Osteocyte (in vitro differentiated cells): ENCODE measurements around the gene USO1. TPM values are rescaled to one million over a fixed set of nuclear protein-coding genes. Genes with fewer than 3 reads are reported as not detected.
A peak's percentile ranks its signal among the peaks of the same experiment; 100 is the strongest.

Experiments used
- DNase-seq: peaks from one replicate; pipeline ENCODE4 v3.0.0; 2021; ENCODE audit warnings: mixed read lengths; ENCODE audit not compliant: unreplicated experiment; ENCODE audit errors: extremely low spot score
- H3K27ac Mint-ChIP-seq: one replicate; pipeline ENCODE4 v1.8.0; 2021; ENCODE audit warnings: mild to moderate bottlenecking, mixed read lengths; ENCODE audit not compliant: unreplicated experiment
- H3K27me3 Mint-ChIP-seq: one replicate; pipeline ENCODE4 v1.8.0; 2021; ENCODE audit warnings: mixed read lengths; ENCODE audit not compliant: unreplicated experiment
- H3K36me3 Mint-ChIP-seq: one replicate; pipeline ENCODE4 v1.8.0; 2021; ENCODE audit warnings: mixed read lengths; ENCODE audit not compliant: unreplicated experiment
- H3K4me1 Mint-ChIP-seq: one replicate; pipeline ENCODE4 v1.8.0; 2021; ENCODE audit warnings: mixed read lengths; ENCODE audit not compliant: unreplicated experiment
- H3K4me3 Mint-ChIP-seq: one replicate; pipeline ENCODE4 v1.8.0; 2021; ENCODE audit warnings: mild to moderate bottlenecking, moderate library complexity, mixed read lengths; ENCODE audit not compliant: unreplicated experiment
- H3K9me3 Mint-ChIP-seq: one replicate; pipeline ENCODE4 v1.8.0; 2021; ENCODE audit warnings: mixed read lengths; ENCODE audit not compliant: unreplicated experiment
- CTCF ChIP-seq: fragments of 200-600 bp; sonication (generic); IDR thresholded peaks from 2 replicates; pipeline ENCODE4 v1.5.0; 2021; ENCODE audit warnings: antibody characterized with exemption, mild to moderate bottlenecking, moderate library complexity
- long read RNA-seq: library from polyadenylated mRNA; unstranded; transcript quantifications from one replicate; pipeline ENCODE4 v2.0.0, GENCODE V29; 2021
- total RNA-seq: library from RNA; stranded (reverse); gene quantifications from 2 replicates; pipeline ENCODE4 v1.2.1, GENCODE V29; 2021

USO1 gene, protein sequence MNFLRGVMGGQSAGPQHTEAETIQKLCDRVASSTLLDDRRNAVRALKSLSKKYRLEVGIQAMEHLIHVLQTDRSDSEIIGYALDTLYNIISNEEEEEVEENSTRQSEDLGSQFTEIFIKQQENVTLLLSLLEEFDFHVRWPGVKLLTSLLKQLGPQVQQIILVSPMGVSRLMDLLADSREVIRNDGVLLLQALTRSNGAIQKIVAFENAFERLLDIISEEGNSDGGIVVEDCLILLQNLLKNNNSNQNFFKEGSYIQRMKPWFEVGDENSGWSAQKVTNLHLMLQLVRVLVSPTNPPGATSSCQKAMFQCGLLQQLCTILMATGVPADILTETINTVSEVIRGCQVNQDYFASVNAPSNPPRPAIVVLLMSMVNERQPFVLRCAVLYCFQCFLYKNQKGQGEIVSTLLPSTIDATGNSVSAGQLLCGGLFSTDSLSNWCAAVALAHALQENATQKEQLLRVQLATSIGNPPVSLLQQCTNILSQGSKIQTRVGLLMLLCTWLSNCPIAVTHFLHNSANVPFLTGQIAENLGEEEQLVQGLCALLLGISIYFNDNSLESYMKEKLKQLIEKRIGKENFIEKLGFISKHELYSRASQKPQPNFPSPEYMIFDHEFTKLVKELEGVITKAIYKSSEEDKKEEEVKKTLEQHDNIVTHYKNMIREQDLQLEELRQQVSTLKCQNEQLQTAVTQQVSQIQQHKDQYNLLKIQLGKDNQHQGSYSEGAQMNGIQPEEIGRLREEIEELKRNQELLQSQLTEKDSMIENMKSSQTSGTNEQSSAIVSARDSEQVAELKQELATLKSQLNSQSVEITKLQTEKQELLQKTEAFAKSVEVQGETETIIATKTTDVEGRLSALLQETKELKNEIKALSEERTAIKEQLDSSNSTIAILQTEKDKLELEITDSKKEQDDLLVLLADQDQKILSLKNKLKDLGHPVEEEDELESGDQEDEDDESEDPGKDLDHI
- 67.6 and 69.6 TPM in 2 replicates for total RNA-seq
- long read RNA-seq, full-length matches to known transcripts, result 18 of 207 reads
- long read RNA-seq, partial matches to known transcripts, result 172 of 207 reads
- long read RNA-seq, other reads (novel, unspliced or antisense), result 17 of 207 reads

- peaks cover 5% of the 10 kb centered on the region for H3K36me3 Mint-ChIP-seq
- no peaks in the 10 kb centered on the region for H3K9me3 Mint-ChIP-seq
- peak; percentile 100 for DNase-seq
- peak; percentile 91 for TF ChIP-seq CTCF
- peak within 1 kb of the TSS; percentile 99 for H3K4me3 Mint-ChIP-seq
- no peaks in the 10 kb centered on the region for H3K27me3 Mint-ChIP-seq
- peaks cover 47% of the 10 kb centered on the region for H3K4me1 Mint-ChIP-seq
- H3K27ac Mint-ChIP-seq, result peak within 1 kb of the TSS; percentile 100
Measured at GRCh38 chr4:75724066-75724866, at the start of gene USO1. Gene USO1 (plus strand): TSS chr4:75724577. CDS start chr4:75724820, 243 bp downstream.

DNA sequence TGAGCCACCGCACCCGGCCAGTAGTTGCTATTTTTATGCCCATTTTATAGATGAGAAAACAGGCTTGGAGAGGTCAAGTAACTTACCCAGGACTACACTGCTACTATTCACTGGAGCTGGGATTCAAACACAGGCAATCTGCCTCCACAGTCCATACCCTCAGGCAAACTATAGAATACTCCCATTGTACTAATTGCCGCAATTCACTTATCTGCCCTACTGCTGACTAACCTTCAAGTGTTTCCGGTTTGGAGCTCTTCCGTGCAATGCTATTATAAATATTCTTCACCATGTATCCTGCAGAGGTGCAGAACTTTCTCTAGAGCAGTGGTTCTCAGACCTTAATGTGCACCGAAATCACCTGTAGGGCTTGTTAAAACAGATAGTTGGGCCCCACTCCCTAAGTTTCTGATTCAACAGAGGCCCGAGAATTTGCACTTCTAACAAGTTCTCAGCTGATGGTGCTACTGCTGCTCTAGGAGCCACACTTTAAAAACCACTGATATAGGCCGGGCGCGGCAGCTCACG lies 49.3 kb upstream of the USO1 start:
- no peak for DNase-seq
- Mint-ChIP-seq H3K4me1 (peaks cover 27% of the 10 kb centered on the region), H3K27me3 (no peaks in the 10 kb centered on the region), H3K27ac (no peak overlapping the region), H3K4me3 (no peak overlapping the region), H3K36me3 (no peaks in the 10 kb centered on the region), H3K9me3 (no peaks in the 10 kb centered on the region)
- no peak for TF ChIP-seq CTCF

GRCh38 chr4:75678473-75678872 lies 45.9 kb upstream of the USO1 start:
- no peak overlapping the region for H3K27ac Mint-ChIP-seq
- no peaks in the 10 kb centered on the region for H3K36me3 Mint-ChIP-seq
- no peaks in the 10 kb centered on the region for H3K9me3 Mint-ChIP-seq
- peaks cover 8% of the 10 kb centered on the region for H3K4me1 Mint-ChIP-seq
- H3K27me3 Mint-ChIP-seq, result no peaks in the 10 kb centered on the region
- TF ChIP-seq CTCF, result no peak
- no peak overlapping the region for H3K4me3 Mint-ChIP-seq
- DNase-seq, result no peak

GRCh38 chr4:75678965-75679364 lies 45.4 kb upstream of the USO1 start:
- Mint-ChIP-seq H3K27ac (no peak overlapping the region), H3K4me1 (peaks cover 3% of the 10 kb centered on the region), H3K27me3 (no peaks in the 10 kb centered on the region), H3K36me3 (no peaks in the 10 kb centered on the region), H3K4me3 (no peak overlapping the region), H3K9me3 (no peaks in the 10 kb centered on the region)
- DNase-seq, result no peak
- TF ChIP-seq CTCF, result no peak
